Hepatocyte (in vitro differentiated cells): ENCODE measurements around the gene BRD4. TPM values are rescaled to one million over a fixed set of nuclear protein-coding genes. Genes with fewer than 3 reads are reported as not detected.
A peak's percentile ranks its signal among the peaks of the same experiment; 100 is the strongest.

Source experiments
- DNase-seq: peaks from one replicate; pipeline ENCODE4 v3.0.0-alpha.2; 2016; ENCODE audit warnings: low spot score
- H2AFZ ChIP-seq: fragments of 200-600 bp; sonication (generic); 2 replicates; pipeline ENCODE4 v1.6.0; 2016; ENCODE audit warnings: antibody characterized with exemption, mild to moderate bottlenecking
- H3K27ac ChIP-seq: fragments of 200-600 bp; sonication (generic); 2 replicates; pipeline ENCODE4 v1.5.1; 2016; ENCODE audit warnings: mild to moderate bottlenecking
- H3K27me3 ChIP-seq: fragments of 200-600 bp; sonication (generic); 2 replicates; pipeline ENCODE4 v1.6.1; 2016
- H3K36me3 ChIP-seq: fragments of 200-600 bp; sonication (generic); replicated peaks from 2 replicates; pipeline ENCODE4 v1.5.1; 2016; ENCODE audit warnings: low read depth; ENCODE audit not compliant: insufficient read depth
- H3K4me1 ChIP-seq: fragments of 200-600 bp; sonication (generic); 2 replicates; pipeline ENCODE4 v1.5.1; 2016; ENCODE audit warnings: mild to moderate bottlenecking, moderate library complexity; ENCODE audit not compliant: insufficient read depth
- H3K4me2 ChIP-seq: fragments of 200-600 bp; sonication (generic); 2 replicates; pipeline ENCODE4 v1.6.0; 2016
- H3K4me3 ChIP-seq: fragments of 200-600 bp; sonication (generic); 2 replicates; pipeline ENCODE4 v1.5.1; 2016; ENCODE audit warnings: mild to moderate bottlenecking
- H3K79me2 ChIP-seq: fragments of 200-600 bp; sonication (generic); 2 replicates; pipeline ENCODE4 v1.6.0; 2017; ENCODE audit warnings: mild to moderate bottlenecking
- H3K9me2 ChIP-seq: fragments of 200-600 bp; sonication (generic); replicated peaks from 2 replicates; pipeline ENCODE4 v1.6.0; 2017; ENCODE audit warnings: mild to moderate bottlenecking; ENCODE audit not compliant: insufficient read depth
- H3K9me3 ChIP-seq: fragments of 200-600 bp; sonication (generic); 2 replicates; pipeline ENCODE4 v1.5.1; 2016; ENCODE audit warnings: low read depth, mild to moderate bottlenecking
- H4K20me1 ChIP-seq: fragments of 200-600 bp; sonication (generic); 2 replicates; pipeline ENCODE4 v1.6.0; 2016; ENCODE audit warnings: mild to moderate bottlenecking; ENCODE audit not compliant: insufficient read depth, poor library complexity, severe bottlenecking
- CTCF ChIP-seq: fragments of 200-600 bp; sonication (generic); IDR thresholded peaks from 2 replicates; pipeline ENCODE4 v1.5.1; 2016; ENCODE audit warnings: antibody characterized with exemption, mild to moderate bottlenecking; ENCODE audit not compliant: poor library complexity
- EZH2 ChIP-seq: fragments of 200-600 bp; sonication (generic); IDR thresholded peaks from 2 replicates; pipeline ENCODE4 v1.6.1; 2016; ENCODE audit warnings: antibody characterized with exemption, mild to moderate bottlenecking, borderline replicate concordance
- EZH2phosphoT487 ChIP-seq: fragments of 200-600 bp; sonication (generic); IDR thresholded peaks from one replicate; pipeline ENCODE4 v1.6.1; 2018; ENCODE audit warnings: antibody characterized with exemption, mild to moderate bottlenecking, low read depth, moderate library complexity; ENCODE audit not compliant: unreplicated experiment, severe bottlenecking
- WGBS: methylation state at CpG from one replicate; pipeline ENCODE4 v1.1.6; 2016; ENCODE audit warnings: low lambda C conversion rate; ENCODE audit errors: missing lambda C conversion rate; 5-methylcytosine and 5-hydroxymethylcytosine counted together
- polyA plus RNA-seq: library from polyadenylated mRNA; unstranded; fragments of >200 nt; fragmentation: Nextera tagmentation; extraction: Ambion mirVana; gene quantifications from 2 replicates; pipeline ENCODE4 v1.2.1, GENCODE V29; 2016
- total RNA-seq: library from RNA; depleted of rRNA; stranded (reverse); fragments of >200 nt; gene quantifications from 2 replicates; pipeline ENCODE4 v1.2.3, GENCODE V29; 2014

The BRD4 gene
- total and polyA plus RNA-seq, 2 experiments from 2014 or later: 18.0 to 88.4 TPM

GRCh38 chr19:15247107-15248014 lies 85.0 kb downstream of the BRD4 start:
- Histone ChIP-seq H3K79me2 (peaks cover 66% of the 10 kb centered on the region), H3K9me3 (no peaks in the 10 kb centered on the region), H3K4me2 (peak overlapping the region; percentile 51), H3K36me3 (no peaks in the 10 kb centered on the region), H2AFZ (no peak overlapping the region), H3K27me3 (no peaks in the 10 kb centered on the region), H4K20me1 (peaks cover 53% of the 10 kb centered on the region), H3K9me2 (no peaks in the 10 kb centered on the region), H3K27ac (peak overlapping the region; percentile 80), H3K4me1 (peaks cover 48% of the 10 kb centered on the region), H3K4me3 (no peak overlapping the region)
- no peak for DNase-seq
- 89% methylated on average over 20 of the region's 20 CpGs for WGBS
- TF ChIP-seq EZH2phosphoT487 (no peak), CTCF (no peak), EZH2 (no peak)

GRCh38 chr19:15246198-15246481 lies 86.2 kb downstream of the BRD4 start:
- peaks cover 43% of the 10 kb centered on the region for H4K20me1 ChIP-seq
- TF ChIP-seq CTCF (no peak), EZH2phosphoT487 (no peak), EZH2 (no peak)
- no peak overlapping the region for H3K4me3 ChIP-seq
- WGBS: 97% methylated on average over 5 of the region's 5 CpGs
- no peak overlapping the region for H2AFZ ChIP-seq
- no peak for DNase-seq
- no peaks in the 10 kb centered on the region for H3K27me3 ChIP-seq
- H3K4me1 ChIP-seq: peaks cover 39% of the 10 kb centered on the region
- no peaks in the 10 kb centered on the region for H3K9me3 ChIP-seq
- peaks cover 63% of the 10 kb centered on the region for H3K79me2 ChIP-seq
- H3K4me2 ChIP-seq: no peak overlapping the region
- no peaks in the 10 kb centered on the region for H3K36me3 ChIP-seq
- no peak overlapping the region for H3K27ac ChIP-seq
- no peaks in the 10 kb centered on the region for H3K9me2 ChIP-seq

- H4K20me1 ChIP-seq: peaks cover 37% of the 10 kb centered on the region
- WGBS: 95% methylated on average over 20 of the region's 20 CpGs
- no peak for DNase-seq
- no peaks in the 10 kb centered on the region for H3K36me3 ChIP-seq
- no peak overlapping the region for H2AFZ ChIP-seq
- H3K4me1 ChIP-seq: peaks cover 34% of the 10 kb centered on the region
- H3K9me3 ChIP-seq: no peaks in the 10 kb centered on the region
- no peak overlapping the region for H3K27ac ChIP-seq
- H3K9me2 ChIP-seq: no peaks in the 10 kb centered on the region
- no peak for TF ChIP-seq EZH2
- no peak for TF ChIP-seq CTCF
- no peak for TF ChIP-seq EZH2phosphoT487
- peaks cover 57% of the 10 kb centered on the region for H3K79me2 ChIP-seq
- no peaks in the 10 kb centered on the region for H3K27me3 ChIP-seq
- no peak overlapping the region for H3K4me2 ChIP-seq
- H3K4me3 ChIP-seq: no peak overlapping the region
Measured at GRCh38 chr19:15245370-15246197, 86.8 kb downstream of the BRD4 start.
